ENCODE measurements around the gene ARHGDIA.
A peak's percentile ranks its signal among the peaks of the same experiment; 100 is the strongest.

ARHGDIA gene

GRCh38 chr17:81867991-81868673 lies 3.0 kb downstream of the ARHGDIA start:
- Mint-ChIP-seq H3K9me3 (no peaks in the 10 kb centered on the region), H3K36me3 (ENCODE audit: low read depth) (peaks cover 85% of the 10 kb centered on the region), H3K27ac (peak overlapping the region; percentile 38), H3K4me1 (ENCODE audit: low read depth) (peaks cover 64% of the 10 kb centered on the region), H3K27me3 (no peaks in the 10 kb centered on the region), H3K4me3 (peak overlapping the region; percentile 48)
- intact Hi-C loops (cut with micrococcal nuclease) = loop anchor here (10.0 kb wide), 1 partner anchor 57 kb away; the partner anchor contains the start of gene MAFG

GRCh38 chr17:81867170-81867990 lies 3.8 kb downstream of the ARHGDIA start:
- intact Hi-C loops (cut with micrococcal nuclease) = loop anchor here (10.0 kb wide), 1 partner anchor 57 kb away; the partner anchor contains the start of gene MAFG
- Mint-ChIP-seq H3K36me3 (ENCODE audit: low read depth) (peaks cover 92% of the 10 kb centered on the region), H3K27ac (peak overlapping the region; percentile 38), H3K4me1 (ENCODE audit: low read depth) (peaks cover 64% of the 10 kb centered on the region), H3K4me3 (peak overlapping the region; percentile 9), H3K9me3 (no peaks in the 10 kb centered on the region), H3K27me3 (no peaks in the 10 kb centered on the region)

DNA sequence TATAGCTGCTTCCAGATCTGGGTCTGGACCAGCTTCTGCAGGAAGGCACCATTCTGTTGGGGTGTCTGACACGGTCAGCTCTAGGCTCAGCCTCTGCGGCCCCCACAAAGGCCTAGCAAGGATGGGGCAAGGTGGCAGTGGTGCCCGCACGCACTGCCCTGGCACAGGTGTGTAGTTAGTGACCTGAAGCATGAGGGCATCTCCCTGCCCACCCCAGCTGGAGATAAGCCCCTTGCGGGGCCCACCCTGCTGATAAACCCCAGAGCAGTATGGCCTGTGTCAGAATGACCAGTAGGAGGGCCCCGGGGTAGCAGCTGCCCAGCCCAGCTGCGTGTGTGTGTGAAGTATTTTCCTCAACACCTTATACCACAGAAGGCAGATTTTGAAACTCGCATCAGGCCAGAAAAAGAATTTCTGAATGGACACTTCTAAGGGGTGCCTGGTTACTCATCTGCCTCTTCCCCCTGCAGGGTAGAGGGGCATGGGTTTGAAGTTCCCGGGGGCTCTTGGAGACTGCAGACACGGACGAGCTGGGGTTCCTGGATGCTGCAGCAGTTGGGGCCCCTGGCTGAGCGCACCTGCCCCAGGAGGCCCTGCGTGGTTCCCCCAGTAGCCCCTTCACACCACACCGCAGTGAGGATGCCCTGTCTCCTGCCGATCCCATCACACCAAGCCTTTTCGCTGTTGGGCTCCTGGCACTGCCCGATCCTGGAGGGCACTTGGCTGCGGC lies 4.5 kb downstream of the ARHGDIA start:
- Mint-ChIP-seq H3K9me3 (no peaks in the 10 kb centered on the region), H3K27ac (peak overlapping the region; percentile 38), H3K4me1 (ENCODE audit: low read depth) (peaks cover 59% of the 10 kb centered on the region), H3K36me3 (ENCODE audit: low read depth) (peaks cover 88% of the 10 kb centered on the region), H3K4me3 (no peak overlapping the region), H3K27me3 (no peaks in the 10 kb centered on the region)
- intact Hi-C loops (cut with micrococcal nuclease) = loop anchor here (10.0 kb wide), 1 partner anchor 58 kb away; the partner anchor contains the start of gene MAFG

DNA sequence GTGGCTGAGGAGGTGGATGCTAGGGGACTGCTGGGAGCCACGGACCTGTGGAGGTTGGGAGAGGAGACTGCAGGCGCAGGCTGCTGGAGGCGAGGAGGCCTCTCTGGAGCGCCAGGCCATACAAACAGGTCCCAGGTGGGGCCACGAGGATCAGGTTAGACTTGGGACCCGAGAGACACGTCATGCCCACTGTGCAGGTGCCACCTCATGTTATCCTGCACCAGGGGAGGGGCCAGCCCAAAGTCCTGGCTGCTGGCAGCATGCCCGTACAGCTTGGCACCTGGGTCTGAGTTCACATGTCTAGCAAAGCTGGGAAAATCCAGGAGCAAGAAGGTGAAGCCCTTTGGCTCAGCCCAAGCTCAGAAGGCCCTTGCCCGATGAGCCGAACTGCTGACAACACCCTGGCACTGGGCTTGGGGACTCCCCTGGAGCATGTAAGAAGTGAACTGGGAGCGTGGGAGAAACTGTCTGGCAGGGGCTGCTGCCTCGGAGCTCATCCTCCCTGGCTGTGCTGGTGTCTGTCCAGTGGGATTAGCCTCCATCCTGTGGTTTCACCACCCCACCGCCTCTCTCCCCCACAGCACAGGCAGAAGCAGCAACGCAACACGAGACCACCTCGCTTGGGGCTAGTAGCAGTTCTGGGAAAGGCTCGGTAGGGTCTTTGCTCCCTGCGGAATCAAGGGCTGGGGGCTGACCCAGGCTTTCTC lies 5.3 kb downstream of the ARHGDIA start:
- Mint-ChIP-seq H3K27ac (peak overlapping the region; percentile 38), H3K9me3 (no peaks in the 10 kb centered on the region), H3K36me3 (ENCODE audit: low read depth) (peaks cover 88% of the 10 kb centered on the region), H3K4me1 (ENCODE audit: low read depth) (peaks cover 59% of the 10 kb centered on the region), H3K4me3 (no peak overlapping the region), H3K27me3 (no peaks in the 10 kb centered on the region)
- intact Hi-C loops (cut with micrococcal nuclease) = loop anchor here (10.0 kb wide), 1 partner anchor 59 kb away; the partner anchor contains the start of gene MAFG

GRCh38 chr17:81865358-81865732 lies 5.8 kb downstream of the ARHGDIA start:
- Mint-ChIP-seq H3K4me1 (ENCODE audit: low read depth) (peaks cover 59% of the 10 kb centered on the region), H3K36me3 (ENCODE audit: low read depth) (peaks cover 88% of the 10 kb centered on the region), H3K9me3 (no peaks in the 10 kb centered on the region), H3K4me3 (no peak overlapping the region), H3K27me3 (no peaks in the 10 kb centered on the region), H3K27ac (no peak overlapping the region)
- intact Hi-C loops (cut with micrococcal nuclease) = loop anchor here (10.0 kb wide), 1 partner anchor 59 kb away; the partner anchor contains the start of gene MAFG

DNA sequence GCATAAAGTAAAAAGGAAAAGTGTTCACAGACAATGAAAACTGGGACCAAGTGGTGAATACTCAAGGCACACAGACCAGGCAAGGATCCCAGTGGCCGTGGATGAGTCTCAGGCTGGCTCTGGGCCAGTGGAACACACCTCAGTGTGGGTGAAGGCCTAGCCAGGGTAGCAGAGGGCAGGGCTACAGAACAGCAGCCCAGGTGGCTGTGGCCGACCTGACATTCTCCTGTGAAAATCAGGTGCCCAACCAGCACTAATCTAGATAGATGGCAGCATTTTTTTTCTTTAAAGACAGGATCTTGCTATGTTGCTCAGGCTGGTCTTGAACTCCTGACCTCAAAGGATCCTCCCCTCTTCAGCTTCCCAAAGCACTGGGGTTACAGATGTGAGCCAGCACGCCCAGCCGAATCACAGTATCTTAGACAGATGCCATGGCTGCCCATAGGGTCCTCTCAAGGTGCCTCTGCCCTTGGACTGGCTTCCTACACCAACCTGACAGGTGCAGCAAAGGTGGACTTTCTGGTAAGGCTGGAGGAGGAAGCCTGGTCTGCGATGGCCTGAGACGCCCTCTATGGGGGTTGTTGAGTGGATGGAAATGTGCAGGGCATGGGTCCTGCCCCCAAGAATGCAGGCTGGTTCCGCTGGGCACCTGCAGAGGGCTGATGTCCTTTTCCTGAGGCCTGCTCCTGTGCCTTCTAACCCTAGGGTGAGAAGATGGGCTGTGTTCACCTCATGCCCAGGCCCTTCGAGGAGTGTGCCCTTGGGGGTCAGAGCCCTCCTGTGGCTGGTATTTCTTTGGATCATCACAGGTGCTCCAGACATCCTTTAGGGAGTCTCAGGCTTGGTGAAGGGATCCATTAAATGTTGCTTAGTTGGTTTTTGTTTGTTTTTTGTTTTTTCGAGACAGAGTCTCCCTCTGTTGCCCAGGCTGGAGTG lies 7.0 kb downstream of the ARHGDIA start:
- Mint-ChIP-seq H3K9me3 (no peaks in the 10 kb centered on the region), H3K27me3 (no peaks in the 10 kb centered on the region), H3K4me1 (ENCODE audit: low read depth) (peaks cover 54% of the 10 kb centered on the region), H3K36me3 (ENCODE audit: low read depth) (peaks cover 87% of the 10 kb centered on the region), H3K4me3 (no peak overlapping the region), H3K27ac (no peak overlapping the region)
- intact Hi-C loops (cut with micrococcal nuclease) = loop anchor here (5.0 to 10.0 kb wide), 2 partner anchors 42 to 61 kb away; partner anchors contain the start of gene MAFG

DNA sequence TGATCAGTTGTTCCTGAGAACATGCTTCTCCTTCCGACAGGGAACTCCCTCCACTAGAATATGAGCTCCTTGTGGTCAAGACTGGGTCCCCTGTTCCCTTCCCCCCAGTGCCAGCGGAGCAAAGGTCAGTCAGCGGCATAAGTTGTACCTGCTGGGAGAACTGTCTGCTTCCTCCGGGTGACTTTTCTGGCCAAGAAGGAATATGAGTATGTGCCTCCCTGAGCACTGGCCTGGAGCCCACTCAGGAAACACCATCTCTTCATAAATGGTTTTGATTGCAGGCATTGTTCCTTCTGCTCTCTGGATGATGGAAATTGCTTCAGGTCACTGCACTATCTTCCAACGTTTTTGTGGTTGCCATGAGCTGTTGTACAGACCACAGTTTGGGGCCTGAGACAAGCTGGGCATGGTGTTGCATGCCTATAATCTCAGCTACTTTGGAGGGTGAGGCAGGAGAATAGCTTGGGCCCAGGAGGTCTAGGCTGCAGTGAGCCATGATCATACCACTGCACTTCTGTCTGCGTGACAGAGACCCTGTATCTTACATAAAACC lies 7.9 kb downstream of the ARHGDIA start:
- Mint-ChIP-seq H3K9me3 (no peaks in the 10 kb centered on the region), H3K36me3 (ENCODE audit: low read depth) (peaks cover 87% of the 10 kb centered on the region), H3K27ac (peak overlapping the region; percentile 64), H3K4me3 (peak overlapping the region; percentile 42), H3K27me3 (no peaks in the 10 kb centered on the region), H3K4me1 (ENCODE audit: low read depth) (peaks cover 54% of the 10 kb centered on the region)
- intact Hi-C loops (cut with micrococcal nuclease) = loop anchor here (5.0 to 10.0 kb wide), 2 partner anchors 41 to 62 kb away; partner anchors contain the start of gene MAFG

DNA sequence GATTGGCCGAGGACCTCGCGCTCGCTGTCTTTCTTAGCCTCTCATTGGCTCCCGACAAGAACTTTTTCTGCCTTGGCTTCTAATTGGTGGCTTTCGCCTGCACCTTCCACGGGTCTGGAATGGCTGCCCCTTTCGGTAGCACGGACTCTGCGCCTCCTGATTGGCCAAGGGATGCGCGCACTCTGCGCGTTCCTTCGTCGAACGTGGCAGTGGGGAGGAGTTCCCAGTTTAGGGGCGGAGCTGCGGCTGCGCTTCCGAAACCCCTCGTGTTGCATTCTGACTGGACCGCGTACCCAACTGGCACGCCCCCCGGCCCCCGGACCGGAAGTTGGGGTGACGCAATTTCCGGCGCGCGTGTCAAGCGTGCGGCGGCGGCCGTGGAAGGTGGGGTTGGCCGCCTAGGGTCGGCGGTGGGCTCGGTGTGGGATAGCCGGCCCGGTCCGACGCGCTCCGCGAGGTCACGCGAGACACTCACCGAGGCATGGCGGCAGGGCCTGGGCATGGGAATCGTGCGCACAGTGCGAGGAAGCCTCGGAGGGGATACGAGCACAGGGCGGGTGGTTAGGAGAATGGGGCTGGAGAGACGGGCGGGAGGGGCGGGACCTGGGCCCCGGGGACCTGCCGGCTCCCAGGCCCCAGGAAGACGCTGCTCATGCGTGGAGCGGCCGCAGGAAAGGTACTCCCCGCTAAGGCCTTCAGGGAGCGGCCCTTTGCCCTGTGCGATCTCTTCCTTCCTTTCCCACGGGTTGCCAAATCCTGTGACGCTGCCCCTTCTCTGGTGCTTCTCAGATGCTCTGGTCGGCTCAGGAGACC lies 10.2 kb downstream of the ARHGDIA start:
- intact Hi-C loops (cut with micrococcal nuclease) = loop anchor here (1.0 to 10.0 kb wide), 4 partner anchors 10 to 64 kb away; partner anchors contain the start of genes ALYREF, ANAPC11, ARHGDIA and MAFG
- Mint-ChIP-seq H3K27me3 (no peaks in the 10 kb centered on the region), H3K4me1 (ENCODE audit: low read depth) (peaks cover 48% of the 10 kb centered on the region), H3K27ac (peak overlapping the region; percentile 98), H3K9me3 (no peaks in the 10 kb centered on the region), H3K4me3 (peak overlapping the region; percentile 97), H3K36me3 (ENCODE audit: low read depth) (peaks cover 87% of the 10 kb centered on the region)

DNA sequence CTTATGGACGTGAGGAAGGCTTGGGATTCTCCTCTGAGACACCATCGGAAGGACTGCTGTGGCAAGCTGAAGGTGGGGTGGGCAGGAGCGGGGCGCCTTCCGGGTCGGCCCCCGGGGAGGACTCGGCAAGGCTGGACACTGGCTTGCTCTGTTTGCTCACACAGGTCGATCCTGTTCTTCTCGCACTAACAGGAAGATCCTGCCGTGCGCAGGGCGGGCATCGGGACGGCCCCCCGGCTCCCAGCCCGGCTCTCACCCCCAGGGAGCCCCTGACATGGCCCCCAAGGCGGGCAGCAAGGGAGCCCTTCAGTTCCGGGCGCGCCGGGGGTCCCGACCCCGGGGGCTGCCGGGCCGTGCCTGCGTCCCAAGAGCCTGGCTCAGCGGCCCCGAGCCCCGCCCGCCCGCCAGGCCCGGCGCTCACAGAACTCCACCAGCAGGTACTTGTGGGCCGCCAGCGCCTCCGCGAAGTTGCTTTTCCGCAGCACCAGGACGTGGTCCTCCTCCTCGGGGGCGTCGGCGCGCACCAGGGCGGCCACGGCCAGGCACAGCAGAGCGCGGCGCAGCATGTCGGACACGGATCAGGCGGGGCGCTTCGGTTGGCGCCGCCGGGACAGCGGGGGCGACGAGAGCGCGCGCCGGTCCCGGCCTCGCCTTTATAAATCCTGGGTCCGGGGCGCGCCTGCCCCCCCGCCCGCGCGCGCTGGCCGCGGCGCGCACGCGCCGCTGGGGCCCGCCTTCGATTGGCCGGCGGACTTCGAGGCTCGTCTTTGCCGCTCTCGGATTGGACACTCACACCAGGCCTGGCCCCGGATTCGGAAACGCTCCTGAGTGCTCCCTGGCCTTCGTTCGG lies 11.0 kb downstream of the ARHGDIA start, which contains the start of gene P4HB:
Gene P4HB, minus strand, starts transcription at position 630 of the 850 bp plus-strand sequence. Its CDS starts 64 bp downstream, at position 566.
- intact Hi-C loops (cut with micrococcal nuclease) = loop anchor here (1.0 to 10.0 kb wide), 3 partner anchors 31 to 65 kb away; partner anchors contain the start of genes ALYREF, ANAPC11 and MAFG
- Mint-ChIP-seq H3K27me3 (no peaks in the 10 kb centered on the region), H3K36me3 (ENCODE audit: low read depth) (peaks cover 87% of the 10 kb centered on the region), H3K9me3 (no peaks in the 10 kb centered on the region), H3K27ac (peak within 1 kb of the TSS; percentile 98), H3K4me1 (ENCODE audit: low read depth) (peaks cover 53% of the 10 kb centered on the region), H3K4me3 (peak within 1 kb of the TSS; percentile 97)

GRCh38 chr17:81858967-81859905 lies 11.9 kb downstream of the ARHGDIA start:
- peaks cover 49% of the 10 kb centered on the region for H3K4me1 Mint-ChIP-seq (ENCODE audit: low read depth)
- H3K27ac Mint-ChIP-seq = peak overlapping the region; percentile 98
- intact Hi-C loops (cut with micrococcal nuclease) = no loop called here
- no peaks in the 10 kb centered on the region for H3K27me3 Mint-ChIP-seq
- no peaks in the 10 kb centered on the region for H3K9me3 Mint-ChIP-seq
- H3K4me3 Mint-ChIP-seq = peak overlapping the region; percentile 82
- peaks cover 87% of the 10 kb centered on the region for H3K36me3 Mint-ChIP-seq (ENCODE audit: low read depth)

Measured in dendritic cell treated with granulocyte-macrophage colony-stimulating factor and Interleukin-4, amounts not matched to agents 40 ng/mL and 50 ng/mL, for 4 days (primary cell).